ENCODE data around the gene CLIC5.

The CLIC5 gene

DNA sequence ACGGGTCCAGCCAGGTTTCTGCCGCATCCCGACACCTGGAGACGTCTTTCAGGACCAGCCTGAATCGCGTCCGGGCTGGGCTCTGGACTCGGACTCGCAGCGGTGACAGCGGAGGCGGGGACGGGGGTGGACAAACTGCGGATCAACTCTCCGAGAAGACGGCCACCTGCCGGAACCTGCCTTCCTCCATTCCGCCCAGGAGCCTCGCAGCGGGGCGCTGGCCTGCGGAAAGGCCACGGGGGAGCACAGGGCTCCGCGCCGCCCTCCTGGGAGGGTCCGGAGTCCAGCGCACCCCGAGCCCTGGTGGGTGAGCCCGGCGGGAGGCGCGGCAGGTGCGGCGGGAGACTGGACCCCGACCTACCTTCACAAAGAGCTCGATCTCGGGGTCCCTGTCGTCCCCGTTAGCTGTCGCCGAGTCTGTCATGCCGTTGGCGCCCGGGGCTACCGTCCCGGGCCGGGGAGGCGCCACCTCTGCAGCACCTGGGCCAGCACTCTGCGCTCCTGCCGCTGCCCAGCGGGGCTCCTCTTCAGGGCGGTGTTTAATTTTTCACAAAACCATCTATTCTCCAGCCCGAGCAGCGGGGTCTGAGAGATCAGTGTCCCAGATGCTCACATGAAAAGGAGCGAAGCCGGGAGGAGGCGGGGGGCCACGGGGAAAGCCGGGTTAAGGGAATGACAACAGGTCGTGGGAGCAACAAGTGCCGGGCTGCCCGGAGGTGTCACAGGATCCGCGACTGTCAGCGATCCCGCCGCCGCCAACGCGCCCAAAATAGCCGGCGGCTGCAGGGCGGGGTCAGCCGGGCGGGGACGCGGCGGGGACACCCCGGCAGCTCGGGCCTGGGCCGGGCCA, at the start of gene CLIC5:
TSS of gene CLIC5 (minus strand) at position 742 of the 850 bp plus-strand sequence. CDS start at position 424, 318 bp downstream.
- FAIRE-seq = no peak

DNA sequence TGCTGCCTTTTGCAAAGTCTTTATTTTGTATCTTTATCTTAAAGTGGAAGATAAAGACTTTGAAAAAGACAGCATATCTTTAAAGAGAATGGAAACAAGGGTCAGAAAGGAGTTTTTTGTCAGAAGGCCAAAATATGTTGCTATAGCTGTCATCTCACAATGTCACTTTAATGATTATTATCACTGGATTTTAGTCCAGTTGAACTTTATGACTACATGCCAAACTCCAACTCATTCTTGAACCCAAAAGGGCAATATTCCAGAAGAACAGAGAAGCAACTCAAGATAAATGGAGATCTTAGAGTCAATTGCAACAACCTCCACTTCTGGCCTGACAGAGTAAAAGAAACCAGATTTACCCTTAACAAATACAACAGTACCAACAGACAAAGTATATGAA, 47.3 kb upstream of the CLIC5 start:
- FAIRE-seq = no peak

DNA sequence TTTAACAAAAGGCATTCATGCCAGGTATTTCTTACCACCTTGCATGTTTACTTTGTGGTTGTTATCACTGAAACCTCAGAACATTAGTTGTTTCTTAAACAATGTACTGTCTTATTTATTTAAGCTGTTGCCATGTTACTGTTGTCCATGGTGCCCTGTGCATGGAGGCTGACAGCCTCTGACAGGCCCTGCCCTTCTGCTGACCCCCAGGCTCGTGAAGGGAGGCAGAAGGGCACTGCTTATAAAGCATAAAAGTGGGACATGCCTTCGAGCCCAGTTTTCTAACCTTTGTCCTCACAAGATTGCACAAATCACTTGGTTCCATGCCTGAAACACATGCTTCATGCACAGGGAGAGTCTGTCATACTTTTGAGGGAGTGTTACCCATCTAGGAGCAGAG, 46.7 kb upstream of the CLIC5 start:
- no peak for FAIRE-seq

DNA sequence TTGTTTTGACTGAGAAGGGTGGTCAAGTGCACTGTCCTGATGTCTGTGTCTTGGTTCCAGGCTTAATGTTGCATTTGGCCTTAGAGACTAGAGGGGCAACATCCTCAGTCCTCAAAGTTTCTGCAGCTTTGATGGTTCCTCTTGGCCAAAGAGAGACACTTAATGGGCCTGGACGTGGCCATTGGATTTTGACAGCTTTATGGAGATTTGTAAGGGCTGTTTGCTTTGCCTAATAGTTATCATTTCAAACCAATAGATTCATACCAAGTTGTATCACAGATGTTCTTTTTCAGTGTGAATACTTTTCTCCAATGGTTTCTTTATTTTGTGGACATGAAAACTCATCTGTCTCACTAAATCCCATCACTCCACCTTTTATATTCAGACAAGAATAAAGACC, 45.8 kb upstream of the CLIC5 start:
- FAIRE-seq = no peak

DNA sequence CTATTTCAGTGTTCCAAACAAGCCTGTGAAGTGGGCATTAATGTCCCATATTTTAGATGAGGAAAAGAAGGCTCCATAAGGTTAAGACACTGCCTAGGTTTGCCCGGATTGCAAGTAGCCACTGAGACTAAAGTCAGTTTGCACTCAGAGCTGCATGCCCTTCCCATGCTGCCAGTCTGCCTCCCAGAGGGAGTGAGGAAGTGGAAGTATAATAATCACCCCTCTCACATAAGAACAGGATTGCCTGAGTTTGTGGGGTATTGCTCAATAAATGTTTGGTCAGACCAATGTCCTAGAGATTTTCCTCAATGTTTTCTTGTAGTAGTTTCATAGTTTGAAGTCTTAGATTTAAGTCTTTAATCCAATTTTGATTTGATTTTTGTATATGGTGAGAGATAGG, 43.9 kb upstream of the CLIC5 start:
- no peak for FAIRE-seq

- no peak for FAIRE-seq
Observed at GRCh38 chr6:46058951-46059350, 43.3 kb upstream of the CLIC5 start.

GRCh38 chr6:46057792-46058191, 42.1 kb upstream of the CLIC5 start:
- FAIRE-seq = no peak

GRCh38 chr6:46056906-46057529, 41.4 kb upstream of the CLIC5 start:
- no peak for FAIRE-seq

GRCh38 chr6:46054516-46054915, 38.9 kb upstream of the CLIC5 start:
- FAIRE-seq = no peak

DNA sequence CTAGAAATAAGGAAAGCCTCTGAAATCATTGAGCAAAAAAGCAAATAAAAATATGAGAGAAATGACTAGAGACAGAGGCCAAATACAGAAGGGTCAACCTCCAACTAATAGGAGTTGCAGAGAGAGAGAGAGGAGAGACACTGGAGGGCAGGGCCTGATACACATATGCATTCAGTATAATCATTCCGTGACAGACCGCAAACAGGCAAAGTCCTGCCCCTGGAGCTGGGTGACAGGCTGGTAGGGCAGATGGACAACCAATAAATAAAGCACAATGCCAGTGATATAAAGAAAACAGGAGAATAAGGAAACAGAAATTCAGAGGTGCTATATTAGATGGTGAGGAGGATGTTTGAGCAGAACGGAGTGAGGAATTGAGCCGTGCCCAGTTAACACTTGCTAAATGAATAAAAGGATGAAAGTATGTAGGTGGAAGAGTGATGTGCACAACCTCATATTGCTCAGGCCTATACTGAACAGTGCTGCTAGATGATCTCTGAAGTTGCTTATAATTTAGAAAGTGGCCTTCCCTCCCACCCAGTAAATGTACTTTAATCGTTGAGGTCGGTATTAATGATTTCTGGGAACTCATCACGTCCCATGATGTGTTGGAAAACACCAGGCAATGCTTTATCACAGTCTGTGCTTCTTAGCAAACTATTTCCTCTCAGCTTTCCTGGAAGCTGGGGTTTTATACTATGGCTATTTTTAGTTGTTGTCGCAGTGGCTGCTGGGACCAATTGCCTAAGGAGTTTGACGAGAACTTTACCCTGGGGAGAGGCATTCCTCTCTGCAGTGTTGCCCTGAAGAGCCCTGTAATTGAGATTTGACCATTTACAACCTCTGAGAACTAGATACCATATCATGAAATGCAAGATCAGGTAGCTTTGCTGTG, 37.6 kb upstream of the CLIC5 start:
- FAIRE-seq = no peak

DNA sequence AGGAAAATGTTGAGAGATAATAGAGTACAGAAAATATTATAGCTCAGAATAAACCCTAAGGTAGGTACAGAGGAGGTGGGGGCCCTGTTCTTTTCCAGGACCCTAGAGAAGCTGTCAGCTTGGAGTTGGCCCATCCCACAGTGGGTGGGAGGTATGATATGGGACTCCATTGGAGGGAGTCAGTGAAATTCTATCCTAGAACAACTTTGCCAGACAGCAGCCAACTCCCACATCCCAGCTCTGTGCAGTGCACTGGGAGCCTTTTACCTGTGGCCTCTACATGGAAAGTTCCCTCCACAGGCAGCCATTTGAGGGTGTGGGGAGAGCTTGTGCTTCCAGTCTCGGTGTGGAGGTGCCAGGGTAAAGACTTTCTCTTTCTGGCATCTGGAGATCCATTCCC, 36.8 kb upstream of the CLIC5 start:
- no peak for FAIRE-seq

DNA sequence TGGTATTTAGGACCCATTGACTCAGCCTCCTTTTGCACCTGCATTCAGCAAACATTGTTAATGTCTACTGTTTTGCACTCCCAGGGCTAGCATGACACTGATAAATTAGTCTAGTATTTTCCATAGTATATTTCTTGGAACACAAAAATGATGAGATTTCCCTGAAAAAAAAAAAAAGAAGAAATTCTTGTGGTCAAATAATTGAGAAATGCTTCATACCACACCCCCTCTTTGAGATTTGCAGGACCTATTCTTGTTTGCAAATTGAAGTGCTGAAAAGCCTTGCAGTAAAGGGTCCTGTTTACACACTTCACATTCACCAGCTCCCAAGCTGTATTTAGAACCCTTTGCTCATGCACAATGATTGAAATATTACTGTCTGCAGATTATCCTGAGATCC, 36.3 kb upstream of the CLIC5 start:
- FAIRE-seq = no peak

GRCh38 chr6:46050845-46051405, 35.3 kb upstream of the CLIC5 start:
- no peak for FAIRE-seq

- FAIRE-seq = no peak
Observed at GRCh38 chr6:46048646-46049297, 33.1 kb upstream of the CLIC5 start.

GRCh38 chr6:46046558-46047174, 31.0 kb upstream of the CLIC5 start:
- FAIRE-seq = no peak

DNA sequence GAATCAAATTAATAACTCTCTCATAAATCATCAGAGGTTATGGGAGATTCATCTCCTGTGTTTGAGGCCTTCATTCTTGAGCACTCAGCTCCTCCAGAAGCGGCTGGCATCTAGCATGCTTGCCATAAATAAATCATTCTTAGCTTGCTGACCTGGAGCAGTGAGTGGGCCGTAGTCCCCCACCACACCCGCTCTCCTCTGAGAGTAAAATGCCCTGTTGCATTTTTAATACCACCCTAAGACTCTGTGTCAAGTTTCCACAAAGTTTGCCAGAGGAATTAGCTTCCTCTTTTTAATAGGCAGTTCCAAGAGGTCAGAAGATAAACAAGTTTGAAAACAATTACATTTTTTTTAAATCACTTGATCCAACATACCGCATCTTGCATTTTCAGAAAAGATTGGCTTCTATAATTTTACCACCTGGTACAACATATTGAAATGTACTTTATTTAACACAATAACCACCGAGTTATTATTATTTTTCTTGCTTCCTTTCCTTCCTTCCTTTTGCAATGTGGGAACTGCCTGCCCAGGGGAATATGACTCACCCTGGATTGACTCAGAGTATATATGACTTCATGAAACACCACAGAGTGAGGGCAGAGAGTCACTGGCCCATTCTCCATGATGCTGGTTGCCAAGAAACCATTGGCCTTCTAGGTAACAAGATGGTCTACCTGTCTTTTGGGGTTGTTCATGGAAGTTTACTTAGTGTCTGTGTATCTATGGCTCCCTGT, 29.4 kb upstream of the CLIC5 start:
- FAIRE-seq = no peak

DNA sequence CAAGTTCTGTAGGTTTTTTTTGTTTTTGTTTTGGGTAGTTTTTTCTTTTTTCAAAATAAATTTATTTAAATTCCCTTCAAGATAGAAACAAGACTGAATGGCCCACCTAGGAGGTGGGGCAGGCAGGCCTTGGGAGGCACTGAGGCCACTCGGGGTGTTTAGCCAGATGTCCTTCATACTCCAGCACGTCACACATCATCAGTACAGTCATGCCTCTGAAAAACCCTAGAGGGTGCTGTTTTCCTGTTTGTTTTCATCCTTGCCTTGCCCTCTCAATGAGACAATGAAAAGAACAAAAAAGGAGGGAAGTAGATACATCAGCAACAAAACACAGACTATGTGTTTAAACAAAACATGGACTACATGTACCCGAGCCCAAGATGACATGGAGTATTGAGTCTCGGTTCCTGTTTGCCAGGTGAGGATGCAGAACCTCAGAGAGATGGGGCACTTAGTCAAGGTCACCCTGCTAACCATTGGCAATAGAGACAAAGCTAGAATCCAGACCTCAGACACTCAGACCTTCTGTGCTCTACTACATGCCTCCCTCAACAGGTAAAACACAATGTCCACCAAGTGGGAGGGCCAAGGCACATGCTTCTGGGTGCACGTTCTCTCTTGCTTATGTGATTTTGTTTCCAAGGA, 26.8 kb upstream of the CLIC5 start:
- no peak for FAIRE-seq

DNA sequence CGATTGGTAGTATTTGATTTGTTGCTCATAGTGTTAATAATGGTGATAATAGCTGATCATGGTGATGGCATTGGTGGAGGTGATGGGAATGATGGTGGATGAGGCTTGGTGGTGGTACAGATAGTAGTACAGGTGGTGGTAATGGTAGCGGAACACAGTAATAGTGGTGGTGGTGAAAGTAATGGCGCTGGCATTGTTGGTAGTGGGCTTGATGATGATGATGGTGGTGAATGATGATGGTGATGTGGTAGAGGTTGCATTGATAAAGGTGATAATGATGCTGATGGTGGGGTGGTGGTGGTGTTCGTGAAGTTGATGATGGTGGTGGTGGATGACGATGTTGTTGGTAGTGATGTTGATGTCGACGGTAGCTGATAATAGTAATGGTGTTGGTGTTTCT, 24.6 kb upstream of the CLIC5 start:
- no peak for FAIRE-seq

- FAIRE-seq = no peak
Observed at GRCh38 chr6:46039646-46040045, 24.0 kb upstream of the CLIC5 start.

DNA sequence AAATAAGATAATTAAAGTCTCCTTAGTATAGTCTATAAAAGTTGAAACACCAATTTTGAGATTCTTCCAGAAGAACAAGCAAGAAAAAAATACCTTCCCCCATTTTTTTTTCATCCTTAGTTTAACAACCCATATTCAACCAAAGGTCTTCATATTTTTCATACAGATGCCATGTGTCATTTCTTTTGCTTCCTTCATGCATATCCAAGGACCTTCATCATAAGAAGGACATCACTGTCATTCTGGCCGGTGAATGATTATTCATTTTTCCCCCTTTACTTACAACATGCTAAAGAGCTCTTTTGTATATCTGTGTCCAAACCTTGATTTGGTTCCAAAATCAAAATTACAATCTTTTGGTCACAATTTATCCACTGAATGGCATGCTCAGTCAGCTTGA, 21.3 kb upstream of the CLIC5 start:
- FAIRE-seq = no peak

DNA sequence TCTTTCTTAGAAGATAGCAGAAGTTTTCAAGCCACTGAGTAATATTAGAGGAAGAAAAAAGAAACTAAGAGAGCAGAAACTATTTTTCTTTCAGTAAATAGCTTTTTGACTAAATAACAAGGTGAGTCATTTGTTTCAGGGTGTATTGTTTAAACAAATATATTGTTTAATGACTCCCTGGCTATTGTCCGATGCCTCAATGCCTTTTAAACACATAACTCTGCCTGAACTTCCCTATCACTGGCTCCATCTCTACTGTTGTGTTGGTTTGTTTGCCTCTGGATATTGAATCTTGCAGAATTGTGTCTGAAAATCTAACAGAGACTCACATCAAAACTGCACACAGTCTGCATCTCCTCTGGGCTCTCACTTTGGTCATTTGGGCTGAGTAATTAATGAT, 19.6 kb upstream of the CLIC5 start:
- FAIRE-seq = no peak

Data from G401.6 (cell line).